Adrenal gland (tissue), 5 donors: ENCODE results near the gene B4GALNT3.

ENCODE experiments used
- POLR2A ChIP-seq, 2 donors: fragments of 450-650 bp; IDR thresholded peaks; one replicate each; pipeline ENCODE4 v1.6.1; 2017; ENCODE audit warnings: antibody characterized with exemption in 2 of 2, mild to moderate bottlenecking in 2 of 2, moderate library complexity in 1 of 2
- TF ChIP-seq, protein P1 (sequence below), 6 experiments: fragments of 450-650 bp in 4 of 6; fragments of 200-600 bp in 2 of 6; sonication (generic) in 1 of 6; IDR thresholded peaks; 1 replicate in 5 of 6; 2 replicates in 1 of 6; pipeline versions ENCODE4 v1.5.1 to v1.8.0; 2016 to 2021; ENCODE audit warnings: antibody characterized with exemption in 6 of 6, mild to moderate bottlenecking in 2 of 6, moderate library complexity in 1 of 6
- donor health status: DM: no; HTN: no; CAD: no.

DNA sequence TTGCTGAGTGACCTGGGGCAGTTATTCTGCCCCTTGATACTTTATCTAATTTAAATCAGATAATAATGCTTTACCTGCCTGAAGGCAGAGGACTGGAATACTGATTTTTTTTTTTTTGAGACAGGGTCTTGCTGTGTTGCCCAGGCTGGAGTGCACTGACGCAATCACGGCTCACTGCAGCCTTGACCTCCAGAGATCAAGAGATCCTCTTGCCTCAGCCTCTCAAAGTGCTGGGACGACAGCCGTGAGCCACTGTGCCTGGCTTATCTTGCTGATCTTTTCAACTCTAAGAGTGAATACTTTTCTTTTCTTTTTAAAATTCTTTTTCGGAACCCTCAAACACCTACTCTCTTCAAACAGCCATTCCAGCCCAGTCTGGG is 699 bp upstream of the B4GALNT3 start:
- TF ChIP-seq, protein P1, sequence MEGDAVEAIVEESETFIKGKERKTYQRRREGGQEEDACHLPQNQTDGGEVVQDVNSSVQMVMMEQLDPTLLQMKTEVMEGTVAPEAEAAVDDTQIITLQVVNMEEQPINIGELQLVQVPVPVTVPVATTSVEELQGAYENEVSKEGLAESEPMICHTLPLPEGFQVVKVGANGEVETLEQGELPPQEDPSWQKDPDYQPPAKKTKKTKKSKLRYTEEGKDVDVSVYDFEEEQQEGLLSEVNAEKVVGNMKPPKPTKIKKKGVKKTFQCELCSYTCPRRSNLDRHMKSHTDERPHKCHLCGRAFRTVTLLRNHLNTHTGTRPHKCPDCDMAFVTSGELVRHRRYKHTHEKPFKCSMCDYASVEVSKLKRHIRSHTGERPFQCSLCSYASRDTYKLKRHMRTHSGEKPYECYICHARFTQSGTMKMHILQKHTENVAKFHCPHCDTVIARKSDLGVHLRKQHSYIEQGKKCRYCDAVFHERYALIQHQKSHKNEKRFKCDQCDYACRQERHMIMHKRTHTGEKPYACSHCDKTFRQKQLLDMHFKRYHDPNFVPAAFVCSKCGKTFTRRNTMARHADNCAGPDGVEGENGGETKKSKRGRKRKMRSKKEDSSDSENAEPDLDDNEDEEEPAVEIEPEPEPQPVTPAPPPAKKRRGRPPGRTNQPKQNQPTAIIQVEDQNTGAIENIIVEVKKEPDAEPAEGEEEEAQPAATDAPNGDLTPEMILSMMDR (IDR thresholded peaks at IDR 0.05) = no peak
- no peak for TF ChIP-seq POLR2A (IDR thresholded peaks at IDR 0.05)
